WTC11 (cell line): ENCODE results near the gene TELO2.

Experiments used
- ATF1 ChIP-seq: sonication (generic); formaldehyde crosslinking; IDR thresholded peaks from 2 replicates; pipeline ENCODE4 v1.8.1; 2023; ENCODE audit warnings: mild to moderate bottlenecking, moderate library complexity, missing genetic modification reagents
- ELF4 ChIP-seq: sonication (generic); formaldehyde crosslinking; IDR thresholded peaks from 2 replicates; pipeline ENCODE4 v1.8.1; 2022; ENCODE audit warnings: low read depth, mild to moderate bottlenecking, moderate library complexity, missing genetic modification reagents
- KAT7 ChIP-seq: sonication (generic); formaldehyde crosslinking; IDR thresholded peaks from 2 replicates; pipeline ENCODE4 v1.8.1; 2023; ENCODE audit warnings: missing genetic modification reagents, mild to moderate bottlenecking, borderline replicate concordance
- NFE2L1 ChIP-seq: sonication (generic); formaldehyde crosslinking; IDR thresholded peaks from 2 replicates; pipeline ENCODE4 v1.8.1; 2023; ENCODE audit warnings: missing genetic modification reagents
- NR2C2 ChIP-seq: sonication (generic); formaldehyde crosslinking; IDR thresholded peaks from 2 replicates; pipeline ENCODE4 v1.8.0; 2022; ENCODE audit warnings: mild to moderate bottlenecking, missing genetic modification reagents
- SMAD4 ChIP-seq: sonication (generic); formaldehyde crosslinking; IDR thresholded peaks from 2 replicates; pipeline ENCODE4 v1.8.0; 2022; ENCODE audit warnings: mild to moderate bottlenecking, missing genetic modification reagents
- TCF7 ChIP-seq: sonication (generic); formaldehyde crosslinking; IDR thresholded peaks from 2 replicates; pipeline ENCODE4 v1.8.0; 2022; ENCODE audit warnings: mild to moderate bottlenecking, low read depth, missing genetic modification reagents, moderate library complexity
- TF ChIP-seq, protein P1 (sequence below): fragments of 200-600 bp; IDR thresholded peaks from 2 replicates; pipeline ENCODE4 v1.8.0; 2022; ENCODE audit warnings: antibody characterized with exemption
- TF ChIP-seq, protein P2 (sequence below): sonication (generic); formaldehyde crosslinking; IDR thresholded peaks from 2 replicates; pipeline ENCODE4 v1.8.0; 2022; ENCODE audit warnings: missing genetic modification reagents
- TF ChIP-seq, protein P3 (sequence below): sonication (generic); formaldehyde crosslinking; IDR thresholded peaks from 2 replicates; pipeline ENCODE4 v1.8.0; 2022; ENCODE audit warnings: mild to moderate bottlenecking, missing genetic modification reagents

DNA sequence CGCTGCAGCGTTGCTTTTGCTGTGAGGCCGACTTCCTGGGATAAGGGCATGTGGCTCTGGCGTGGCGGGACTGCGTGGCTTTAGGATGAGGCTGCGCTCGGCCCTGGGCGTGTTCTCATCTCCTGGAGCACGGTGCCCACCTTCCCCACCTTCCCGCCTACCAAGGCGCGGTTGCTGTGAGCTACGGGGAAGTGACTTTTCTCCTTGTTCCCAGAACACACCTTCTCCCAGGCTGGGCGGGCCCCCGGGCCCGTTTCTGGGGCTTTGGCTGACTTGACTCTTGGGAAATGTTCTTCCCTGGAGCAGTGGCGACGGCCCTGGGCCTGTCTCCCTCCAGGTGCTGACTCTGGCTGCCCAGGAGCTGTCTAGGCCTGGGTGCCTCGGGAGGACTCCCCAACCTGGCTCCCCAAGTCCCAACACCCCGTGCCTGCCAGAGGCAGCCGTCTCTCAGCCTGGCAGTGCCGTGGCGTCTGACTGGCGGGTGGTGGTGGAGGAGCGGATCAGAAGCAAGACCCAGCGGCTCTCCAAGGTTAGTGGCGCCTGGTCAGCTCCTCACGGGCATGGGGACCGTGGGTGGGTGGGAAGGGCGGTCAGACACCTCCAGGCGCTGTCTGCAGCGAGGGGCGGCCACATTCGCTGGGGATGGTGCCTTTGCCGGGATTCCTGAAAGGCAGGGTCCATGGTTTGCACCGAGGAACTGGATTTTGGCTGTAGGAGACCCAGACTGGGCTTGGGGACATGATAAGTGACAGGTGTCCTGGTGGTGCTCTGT, 12.1 kb downstream of the TELO2 start:
- TF ChIP-seq, protein P1, sequence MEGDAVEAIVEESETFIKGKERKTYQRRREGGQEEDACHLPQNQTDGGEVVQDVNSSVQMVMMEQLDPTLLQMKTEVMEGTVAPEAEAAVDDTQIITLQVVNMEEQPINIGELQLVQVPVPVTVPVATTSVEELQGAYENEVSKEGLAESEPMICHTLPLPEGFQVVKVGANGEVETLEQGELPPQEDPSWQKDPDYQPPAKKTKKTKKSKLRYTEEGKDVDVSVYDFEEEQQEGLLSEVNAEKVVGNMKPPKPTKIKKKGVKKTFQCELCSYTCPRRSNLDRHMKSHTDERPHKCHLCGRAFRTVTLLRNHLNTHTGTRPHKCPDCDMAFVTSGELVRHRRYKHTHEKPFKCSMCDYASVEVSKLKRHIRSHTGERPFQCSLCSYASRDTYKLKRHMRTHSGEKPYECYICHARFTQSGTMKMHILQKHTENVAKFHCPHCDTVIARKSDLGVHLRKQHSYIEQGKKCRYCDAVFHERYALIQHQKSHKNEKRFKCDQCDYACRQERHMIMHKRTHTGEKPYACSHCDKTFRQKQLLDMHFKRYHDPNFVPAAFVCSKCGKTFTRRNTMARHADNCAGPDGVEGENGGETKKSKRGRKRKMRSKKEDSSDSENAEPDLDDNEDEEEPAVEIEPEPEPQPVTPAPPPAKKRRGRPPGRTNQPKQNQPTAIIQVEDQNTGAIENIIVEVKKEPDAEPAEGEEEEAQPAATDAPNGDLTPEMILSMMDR = no peak
- no peak for TF ChIP-seq ATF1 (CRISPR knock-in tag)
- TF ChIP-seq KAT7 (CRISPR knock-in tag) = no peak
- TF ChIP-seq, protein P2, sequence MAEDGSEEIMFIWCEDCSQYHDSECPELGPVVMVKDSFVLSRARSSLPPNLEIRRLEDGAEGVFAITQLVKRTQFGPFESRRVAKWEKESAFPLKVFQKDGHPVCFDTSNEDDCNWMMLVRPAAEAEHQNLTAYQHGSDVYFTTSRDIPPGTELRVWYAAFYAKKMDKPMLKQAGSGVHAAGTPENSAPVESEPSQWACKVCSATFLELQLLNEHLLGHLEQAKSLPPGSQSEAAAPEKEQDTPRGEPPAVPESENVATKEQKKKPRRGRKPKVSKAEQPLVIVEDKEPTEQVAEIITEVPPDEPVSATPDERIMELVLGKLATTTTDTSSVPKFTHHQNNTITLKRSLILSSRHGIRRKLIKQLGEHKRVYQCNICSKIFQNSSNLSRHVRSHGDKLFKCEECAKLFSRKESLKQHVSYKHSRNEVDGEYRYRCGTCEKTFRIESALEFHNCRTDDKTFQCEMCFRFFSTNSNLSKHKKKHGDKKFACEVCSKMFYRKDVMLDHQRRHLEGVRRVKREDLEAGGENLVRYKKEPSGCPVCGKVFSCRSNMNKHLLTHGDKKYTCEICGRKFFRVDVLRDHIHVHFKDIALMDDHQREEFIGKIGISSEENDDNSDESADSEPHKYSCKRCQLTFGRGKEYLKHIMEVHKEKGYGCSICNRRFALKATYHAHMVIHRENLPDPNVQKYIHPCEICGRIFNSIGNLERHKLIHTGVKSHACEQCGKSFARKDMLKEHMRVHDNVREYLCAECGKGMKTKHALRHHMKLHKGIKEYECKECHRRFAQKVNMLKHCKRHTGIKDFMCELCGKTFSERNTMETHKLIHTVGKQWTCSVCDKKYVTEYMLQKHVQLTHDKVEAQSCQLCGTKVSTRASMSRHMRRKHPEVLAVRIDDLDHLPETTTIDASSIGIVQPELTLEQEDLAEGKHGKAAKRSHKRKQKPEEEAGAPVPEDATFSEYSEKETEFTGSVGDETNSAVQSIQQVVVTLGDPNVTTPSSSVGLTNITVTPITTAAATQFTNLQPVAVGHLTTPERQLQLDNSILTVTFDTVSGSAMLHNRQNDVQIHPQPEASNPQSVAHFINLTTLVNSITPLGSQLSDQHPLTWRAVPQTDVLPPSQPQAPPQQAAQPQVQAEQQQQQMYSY (CRISPR knock-in tag) = no peak
- TF ChIP-seq, protein P3, sequence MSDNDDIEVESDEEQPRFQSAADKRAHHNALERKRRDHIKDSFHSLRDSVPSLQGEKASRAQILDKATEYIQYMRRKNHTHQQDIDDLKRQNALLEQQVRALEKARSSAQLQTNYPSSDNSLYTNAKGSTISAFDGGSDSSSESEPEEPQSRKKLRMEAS = no peak
- TF ChIP-seq ELF4 = no peak
- no peak for TF ChIP-seq TCF7 (CRISPR knock-in tag)
- no peak for TF ChIP-seq SMAD4 (CRISPR knock-in tag)
- no peak for TF ChIP-seq NFE2L1 (CRISPR knock-in tag)
- TF ChIP-seq NR2C2 (CRISPR knock-in tag) = no peak
